GM21515 (cell line): ENCODE data around the gene ARID3B.
"Not testable (repeated sequence)": the region's sequence is repeated elsewhere in the genome, so short reads cannot be mapped to it uniquely, and the experiment has no call there.

Source experiments
- ATAC-seq: cut with Tn5 transposase; IDR thresholded peaks from one replicate; pipeline ENCODE4 v1.9.1; 2021; ENCODE audit not compliant: unreplicated experiment

ARID3B gene

DNA sequence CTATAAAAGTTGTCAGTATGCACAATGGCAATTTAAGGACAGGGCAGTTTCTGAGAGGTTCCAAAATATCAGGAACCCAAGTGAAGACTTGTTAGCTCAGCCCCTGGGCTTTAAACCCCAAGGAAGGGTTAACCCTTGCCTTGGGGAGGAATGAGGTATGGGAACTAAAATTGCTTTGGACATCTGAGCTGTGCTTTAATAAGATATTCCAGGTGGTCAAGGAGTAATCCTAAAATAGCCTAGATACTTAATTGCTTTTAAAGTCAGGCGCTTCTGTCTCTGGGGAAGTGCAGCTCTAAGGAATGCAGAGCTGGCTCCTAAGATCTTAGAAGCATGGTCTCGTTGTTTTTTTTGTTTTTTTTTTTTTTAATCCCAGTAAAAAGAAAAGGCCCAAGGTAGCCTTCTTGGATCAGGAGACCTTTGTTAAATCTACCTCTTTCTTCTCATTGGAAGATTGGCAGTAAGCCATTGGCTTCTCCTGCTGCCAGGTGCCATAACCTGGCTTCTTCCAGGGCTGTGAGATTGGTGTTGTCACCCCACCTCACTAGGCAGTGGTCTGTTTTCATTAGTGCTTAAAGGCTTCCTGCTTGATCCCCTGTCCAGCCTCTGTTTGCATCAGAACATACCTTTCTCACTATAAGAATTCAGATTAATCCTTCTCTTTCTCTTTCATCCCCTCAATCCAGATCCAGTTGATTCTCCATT lies 24.5 kb downstream of the ARID3B start:
- ATAC-seq: no peak

DNA sequence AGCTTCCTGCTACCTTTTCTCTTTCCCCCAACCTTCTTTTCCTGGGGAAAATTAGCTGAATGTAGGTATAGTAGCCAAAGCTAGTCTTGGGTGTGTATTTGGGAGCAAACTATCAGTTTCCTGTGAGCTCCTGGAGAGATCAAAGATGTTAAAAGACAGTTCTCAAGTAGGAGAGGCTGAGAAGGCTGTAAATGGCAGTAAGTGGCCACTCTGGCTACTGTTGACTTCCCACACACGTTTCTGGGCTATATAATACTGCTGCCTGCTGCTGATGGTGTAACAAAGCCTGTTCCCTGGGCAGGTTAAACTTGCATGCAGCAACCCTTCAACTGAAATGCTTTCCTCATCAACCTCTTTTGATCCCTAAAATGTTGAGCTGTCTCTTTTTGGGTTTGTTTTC lies 27.6 kb downstream of the ARID3B start:
- no peak for ATAC-seq

DNA sequence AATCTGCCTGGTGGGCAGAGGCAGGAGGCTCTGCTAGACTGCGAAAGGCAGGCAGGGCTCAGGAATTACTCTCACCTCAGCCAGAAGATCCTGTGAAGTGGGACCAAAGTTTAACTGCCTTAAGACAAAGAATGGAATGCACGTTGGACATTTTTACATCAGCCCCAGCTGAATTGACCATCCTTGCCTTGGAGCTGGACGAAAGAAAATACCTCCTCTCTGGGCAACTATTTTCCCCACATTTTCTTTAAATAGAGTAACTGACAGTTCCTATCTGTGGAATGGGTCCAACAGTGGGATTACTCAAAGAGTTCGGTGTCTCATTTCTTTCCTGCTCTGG lies 28.7 kb downstream of the ARID3B start:
- no peak for ATAC-seq

DNA sequence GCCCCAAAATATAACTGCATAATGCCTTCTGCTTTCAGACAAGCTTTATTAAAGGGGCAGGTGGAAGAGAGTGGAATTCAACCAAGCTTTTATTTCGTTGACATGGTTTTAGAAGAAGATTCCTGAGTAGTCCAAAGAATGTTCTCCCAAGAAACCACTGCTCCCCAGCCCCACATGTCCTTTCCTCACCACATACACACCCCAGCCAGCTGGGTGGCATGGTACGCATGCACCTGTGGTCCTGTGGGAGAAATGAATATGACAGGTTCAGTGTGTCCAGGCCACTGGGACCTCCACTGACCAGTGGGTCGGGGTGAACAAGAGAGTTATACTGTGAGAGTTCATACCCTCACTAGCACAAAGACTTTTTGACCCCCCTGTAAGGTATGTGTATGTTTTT lies 30.2 kb downstream of the ARID3B start:
- ATAC-seq: no peak

DNA sequence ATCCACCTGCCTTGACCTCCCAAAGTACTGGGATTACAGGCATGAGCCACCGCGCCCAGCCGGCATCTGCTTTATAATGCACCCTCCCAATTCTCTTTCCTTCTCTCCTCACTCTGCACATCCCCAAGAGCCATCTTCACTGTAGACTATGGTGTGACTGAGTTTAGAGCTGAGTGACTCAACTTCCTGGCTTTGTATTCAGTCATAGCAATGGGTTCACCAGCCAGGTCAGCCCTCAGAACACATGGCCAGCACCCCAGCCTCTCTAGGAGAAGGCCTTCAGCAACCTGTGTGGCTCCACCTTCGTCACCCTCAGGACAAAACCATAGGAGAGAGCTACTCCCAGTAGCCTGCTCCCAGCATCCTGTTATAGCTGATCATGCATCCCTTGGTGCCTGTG lies 33.0 kb downstream of the ARID3B start:
- no peak for ATAC-seq

DNA sequence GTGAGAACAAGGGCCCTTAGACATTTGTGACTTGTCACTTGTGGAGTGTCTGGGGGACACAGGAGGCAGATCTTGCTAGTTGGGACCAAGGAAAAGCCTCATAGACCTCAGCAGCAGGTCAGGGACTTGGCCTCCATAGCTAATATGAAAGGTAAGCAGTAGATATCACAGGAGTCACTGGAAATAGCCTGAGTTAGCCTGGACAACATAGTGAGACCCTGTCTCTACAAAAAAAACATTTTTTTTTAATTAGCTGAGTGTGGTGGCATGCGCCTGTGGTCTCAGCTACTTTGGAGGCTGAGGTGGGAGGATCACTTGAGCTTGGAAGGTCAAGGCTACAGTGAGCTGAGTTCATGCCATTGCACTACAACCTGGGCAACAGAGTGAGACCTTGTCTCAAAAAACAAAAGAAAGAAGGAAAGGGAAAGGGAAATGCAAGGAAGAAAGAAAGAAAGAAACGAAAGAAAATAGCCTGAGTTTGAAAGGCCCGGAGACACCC lies 37.5 kb downstream of the ARID3B start:
- no peak for ATAC-seq

DNA sequence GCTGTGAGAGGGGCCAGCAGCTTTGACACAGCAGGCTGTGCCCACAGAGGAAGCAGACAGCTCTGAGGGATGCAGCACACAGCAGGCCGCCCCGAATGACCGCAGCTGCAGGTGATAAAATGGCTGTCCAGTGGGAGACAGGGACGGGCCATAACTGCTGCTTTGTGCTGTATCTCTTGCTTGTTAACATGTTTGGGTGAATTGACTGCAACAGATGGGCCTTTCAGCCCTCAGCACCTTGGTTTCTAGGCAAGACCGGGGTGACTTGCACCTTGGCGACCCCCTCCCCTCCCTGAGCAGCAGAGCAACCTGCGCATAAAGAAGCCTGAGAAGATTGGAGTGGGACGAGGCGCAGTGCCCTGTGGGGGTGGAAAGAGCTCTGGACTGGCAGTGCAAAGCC lies 38.0 kb downstream of the ARID3B start:
- no peak for ATAC-seq

DNA sequence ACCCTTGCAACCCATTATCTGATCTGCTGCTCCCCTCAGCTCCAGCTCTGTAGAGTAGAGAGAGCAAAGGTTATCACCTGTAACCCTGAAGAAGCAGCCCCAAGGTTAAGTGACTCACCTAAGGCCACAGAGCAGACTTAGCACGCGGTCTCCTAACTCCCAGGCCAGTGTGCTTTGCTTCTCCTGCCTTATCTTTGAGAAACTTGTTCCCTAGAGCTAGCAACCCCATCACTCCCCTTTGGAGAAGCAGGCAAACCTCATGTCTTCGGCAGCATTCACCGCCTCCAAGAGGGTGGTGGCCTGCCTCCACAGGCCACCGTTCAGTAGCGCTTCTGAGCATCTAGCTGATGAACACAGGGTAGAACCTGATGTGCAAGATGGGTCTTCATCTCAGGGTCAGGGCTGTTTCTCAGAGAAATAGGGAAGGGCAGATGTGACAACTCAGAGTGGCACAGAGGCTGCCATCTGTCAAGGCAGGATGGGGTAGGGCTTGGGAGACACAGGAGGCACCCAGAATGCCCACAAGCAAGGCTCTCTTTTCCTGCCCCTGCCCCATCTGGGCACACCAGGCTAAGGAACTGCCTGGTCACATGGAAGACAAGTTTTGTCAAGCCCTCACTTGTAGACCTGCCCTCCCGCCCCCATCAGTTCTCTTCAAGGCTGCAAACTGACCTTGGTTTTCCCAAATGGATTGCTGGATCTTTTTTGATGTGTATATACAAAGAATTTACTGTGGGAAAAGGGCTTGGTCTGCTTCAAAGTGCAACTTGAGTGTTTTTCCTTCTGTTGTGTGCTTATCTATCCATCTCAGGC lies 39.7 kb downstream of the ARID3B start:
- no peak for ATAC-seq

DNA sequence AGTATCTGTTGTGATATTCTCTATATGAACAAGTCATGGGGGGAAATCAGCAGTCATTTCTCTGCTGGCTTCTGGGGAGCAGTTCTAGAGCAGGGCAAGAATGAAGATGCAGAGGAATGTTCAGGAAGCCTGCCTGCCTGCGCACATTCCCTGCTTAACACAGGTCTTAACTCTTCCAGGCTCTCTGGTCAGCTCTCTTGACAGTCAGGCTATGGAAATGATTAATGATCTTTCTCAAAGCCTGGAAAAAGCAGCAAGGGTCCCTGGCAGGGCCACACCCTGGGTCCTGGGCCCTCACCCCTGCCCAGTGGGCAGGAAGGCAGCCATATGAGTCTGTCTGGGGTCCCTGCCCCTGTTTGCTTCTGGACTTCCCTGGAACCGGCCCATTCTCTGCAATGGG lies 43.2 kb downstream of the ARID3B start:
- no peak for ATAC-seq

DNA sequence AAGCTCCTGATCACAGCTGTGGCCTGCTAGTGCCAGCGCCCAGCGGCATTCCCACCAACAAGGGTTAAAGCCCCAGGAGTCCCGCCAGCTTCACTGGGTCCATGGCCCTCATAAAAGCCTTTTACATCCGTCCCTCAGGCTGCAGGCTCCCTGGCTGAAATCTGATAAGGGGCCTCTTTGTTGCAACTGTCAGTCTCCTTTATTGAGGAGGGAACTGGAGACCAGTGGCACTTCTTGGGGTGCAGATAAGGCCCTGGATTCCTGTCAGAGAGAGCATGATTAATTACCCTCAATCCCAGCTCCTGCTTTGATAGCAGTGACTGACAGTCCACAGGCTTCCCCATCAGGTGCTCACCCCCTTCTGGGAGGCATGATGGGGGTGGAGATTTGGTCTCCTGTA lies 43.8 kb downstream of the ARID3B start:
- no peak for ATAC-seq

DNA sequence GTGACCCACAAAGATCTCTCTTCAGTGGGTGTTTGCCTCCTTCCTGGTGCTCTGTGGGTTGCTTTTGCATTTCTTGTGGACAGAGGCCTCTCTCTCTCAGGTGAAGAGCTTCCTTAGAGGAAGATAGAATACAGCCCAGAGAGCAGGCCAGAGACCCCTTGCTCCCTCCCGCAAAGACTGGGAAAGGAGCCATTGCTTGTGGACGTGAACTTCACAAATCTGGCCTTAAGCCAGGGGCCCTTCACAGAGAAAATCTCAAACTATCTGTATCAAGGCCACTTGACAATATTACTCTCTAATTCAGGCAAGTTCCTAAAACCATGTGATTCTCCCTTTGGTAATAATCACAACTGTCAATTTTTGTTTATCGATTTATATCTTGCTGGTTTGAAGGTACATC lies 44.2 kb downstream of the ARID3B start:
- no peak for ATAC-seq

DNA sequence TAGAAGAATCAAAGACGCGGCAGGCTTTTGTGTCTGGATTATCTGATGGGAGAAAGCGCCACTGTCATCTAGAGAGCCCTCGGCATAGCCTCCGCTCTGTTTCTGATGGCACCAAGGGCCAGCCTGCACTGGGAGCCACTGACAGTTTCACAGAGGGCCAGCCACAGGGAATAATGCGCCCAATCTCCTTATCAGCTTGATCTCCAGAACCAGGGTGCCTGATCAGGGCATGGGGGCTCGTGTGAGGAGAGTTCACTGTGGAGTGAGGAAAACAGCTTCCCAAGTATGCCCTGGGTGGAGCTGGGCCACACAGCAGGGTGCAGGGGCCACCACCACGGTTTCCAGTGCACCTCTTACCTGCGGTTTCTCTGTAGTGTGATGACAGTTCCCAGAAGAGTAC lies 44.8 kb downstream of the ARID3B start:
- ATAC-seq: no peak

DNA sequence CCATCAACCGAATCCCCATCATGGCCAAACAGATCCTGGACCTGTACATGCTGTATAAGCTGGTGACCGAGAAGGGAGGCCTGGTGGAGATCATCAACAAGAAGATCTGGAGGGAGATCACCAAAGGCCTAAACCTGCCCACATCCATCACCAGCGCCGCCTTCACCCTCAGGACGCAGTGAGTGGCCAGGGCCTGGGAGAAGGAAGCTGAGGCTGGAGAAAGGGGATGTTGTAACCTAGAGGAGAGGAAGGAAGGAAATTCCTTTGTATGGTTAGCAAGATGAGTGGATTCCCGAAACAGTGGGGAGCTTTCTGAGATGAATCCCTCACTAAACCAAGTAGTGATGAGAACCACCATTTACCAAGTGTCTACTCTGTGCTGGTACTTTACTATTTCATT lies 48.8 kb downstream of the ARID3B start:
- ATAC-seq: no peak

DNA sequence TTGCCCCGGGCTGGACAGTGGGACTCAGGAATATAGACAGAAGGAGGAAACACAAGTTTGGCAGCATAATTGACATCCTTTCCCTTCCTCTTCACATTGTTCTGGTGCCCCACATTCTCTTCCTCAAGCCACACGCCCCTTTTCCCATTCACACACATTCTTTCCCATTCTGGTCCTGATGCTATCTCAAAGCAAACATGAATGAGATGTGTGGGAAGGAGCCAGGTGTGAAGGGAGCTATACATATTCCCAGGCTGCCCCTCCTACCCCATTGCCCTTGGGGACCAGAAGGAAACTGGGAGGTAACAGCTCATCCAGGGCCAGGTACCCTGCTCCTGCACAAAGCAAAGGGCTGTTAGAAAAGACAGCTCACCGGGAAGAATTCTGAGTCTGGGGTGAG lies 51.2 kb downstream of the ARID3B start:
- no peak for ATAC-seq

DNA sequence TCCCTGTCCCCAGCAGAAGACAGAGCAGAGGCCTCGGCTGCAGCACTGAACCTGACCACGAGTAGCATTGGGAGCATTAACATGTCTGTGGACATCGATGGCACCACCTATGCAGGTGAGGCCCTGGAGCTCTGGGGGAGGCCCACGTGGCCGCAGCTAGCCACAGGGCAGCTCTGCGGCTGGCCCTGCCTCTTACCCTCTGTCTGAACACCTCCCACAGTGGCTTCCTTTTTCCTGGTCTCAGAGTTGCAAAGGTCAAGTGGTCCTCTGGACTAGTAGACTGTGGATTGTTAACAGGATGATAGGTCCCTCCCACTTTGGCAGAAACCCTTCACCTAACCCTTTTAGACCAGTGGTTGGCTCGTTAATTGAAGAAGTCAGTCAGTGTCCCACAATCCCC lies 52.1 kb downstream of the ARID3B start:
- no peak for ATAC-seq

DNA sequence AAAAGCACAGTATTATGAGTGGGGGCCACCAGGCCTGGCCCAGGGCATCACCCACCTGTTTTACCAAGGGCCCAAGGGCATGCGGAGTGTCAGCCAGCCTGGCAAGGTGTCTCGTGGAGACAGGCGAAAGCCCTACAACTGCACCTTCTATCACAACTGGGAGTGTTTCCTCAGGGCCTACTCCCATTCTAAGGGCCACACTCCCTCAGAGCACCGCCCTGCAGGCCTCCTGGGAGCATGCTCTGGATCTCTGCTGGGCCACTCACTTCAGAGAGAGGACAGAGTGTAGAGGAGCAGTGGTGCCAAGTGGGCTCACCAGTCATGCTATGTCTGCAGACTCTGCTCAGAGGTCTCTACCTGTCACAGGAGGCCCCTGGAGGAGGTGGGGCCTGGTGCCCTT lies 53.4 kb downstream of the ARID3B start:
- no peak for ATAC-seq

DNA sequence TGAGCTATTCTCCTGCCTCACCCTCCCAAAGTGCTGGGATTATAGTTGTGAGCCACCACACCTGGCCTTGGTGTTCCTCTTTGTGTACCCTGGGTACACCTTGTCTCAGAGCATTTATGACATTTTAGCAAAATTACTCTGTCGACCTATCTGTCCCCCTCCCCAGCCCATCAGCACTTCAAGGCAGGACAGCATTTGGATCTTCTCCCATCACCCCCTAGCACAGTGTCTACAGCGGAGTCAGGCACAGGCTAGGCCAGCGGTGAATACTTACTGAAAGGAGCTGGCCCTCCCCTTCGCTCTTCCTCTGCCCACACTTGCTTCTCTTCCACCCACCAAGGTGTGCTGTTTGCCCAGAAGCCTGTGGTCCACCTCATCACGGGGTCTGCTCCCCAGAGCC lies 54.3 kb downstream of the ARID3B start:
- ATAC-seq: no peak

DNA sequence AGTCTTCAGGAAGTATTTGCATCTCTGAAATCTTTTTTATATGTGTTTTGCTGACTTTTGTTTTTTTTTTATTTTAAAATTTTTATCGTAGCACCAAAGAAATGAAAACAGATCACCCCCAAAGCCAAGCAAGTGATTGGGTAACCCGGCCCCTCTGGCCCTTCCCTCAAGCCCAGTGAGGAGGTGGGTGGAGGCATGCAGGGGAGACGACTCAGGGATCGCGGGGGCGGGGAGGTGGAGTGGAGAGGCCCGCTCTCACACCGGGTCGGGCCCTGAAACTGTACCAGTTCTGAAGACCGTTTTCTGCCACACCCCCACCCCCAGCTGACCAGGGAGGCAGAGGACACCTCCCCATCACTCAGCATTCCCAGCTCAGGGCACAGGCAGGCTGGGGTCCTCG lies 55.7 kb downstream of the ARID3B start:
- not testable (repeated sequence) for ATAC-seq

DNA sequence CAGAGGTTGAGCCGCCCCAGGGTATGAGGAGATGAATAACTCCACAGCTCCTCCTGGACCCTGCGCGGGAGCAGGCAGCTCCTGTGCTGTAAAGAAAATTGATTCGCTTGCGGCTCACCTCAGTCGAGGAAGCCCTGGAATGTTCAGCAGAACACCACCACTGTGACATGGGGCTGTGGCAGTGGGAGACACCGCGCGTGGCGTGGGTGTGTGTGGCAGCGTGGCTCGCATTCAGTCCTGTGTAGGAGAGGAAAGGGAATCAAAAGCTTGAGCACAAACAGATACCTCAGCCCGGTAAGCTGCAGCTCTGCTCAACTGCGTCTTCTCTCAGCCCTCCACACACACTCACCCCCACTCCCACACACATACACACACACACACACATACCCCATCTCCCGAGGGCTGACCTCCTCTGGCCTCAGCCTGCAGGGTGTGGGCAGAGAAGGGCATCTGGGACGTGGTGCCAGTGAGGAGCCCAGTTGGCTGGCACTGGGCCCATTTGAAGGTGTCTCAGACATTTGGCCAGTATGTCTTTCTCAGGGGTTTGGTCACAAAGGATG lies 56.2 kb downstream of the ARID3B start:
- ATAC-seq: not testable (repeated sequence)

DNA sequence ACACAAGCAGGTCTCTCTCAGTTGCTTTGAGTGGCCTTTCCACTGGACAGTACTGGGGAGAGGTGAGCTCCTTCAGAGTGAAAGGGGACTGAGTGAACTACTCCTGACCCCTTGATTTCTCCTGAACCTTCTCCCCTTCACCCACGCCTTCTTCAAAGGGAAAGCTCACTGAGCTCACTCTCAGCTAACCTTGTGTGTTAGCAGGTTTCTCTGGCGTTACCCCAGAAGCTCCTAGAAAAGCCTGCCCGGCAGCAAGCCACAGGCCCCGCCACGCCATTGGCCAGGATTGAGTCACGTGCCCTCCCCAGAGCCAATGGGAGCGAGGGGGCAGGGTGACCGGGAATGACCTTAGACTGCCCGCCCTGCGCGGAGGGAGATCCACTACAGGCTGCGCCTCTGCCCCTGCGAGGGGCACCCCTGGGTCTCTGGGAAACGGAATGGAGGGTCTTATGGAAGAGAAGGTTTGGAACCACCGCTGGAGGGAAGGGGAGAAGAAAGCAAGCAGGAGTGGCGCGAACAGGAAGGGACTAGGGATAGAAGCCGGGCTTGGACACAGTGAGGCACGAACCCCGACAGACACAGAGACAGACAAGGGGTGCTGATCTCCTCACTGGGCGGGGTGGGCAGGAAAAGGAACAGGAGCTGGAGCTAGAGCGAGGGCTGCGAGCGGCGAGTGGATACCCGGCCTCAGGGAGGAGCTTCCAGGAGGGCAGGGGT lies 57.3 kb downstream of the ARID3B start:
- ATAC-seq: peak; percentile 90

DNA sequence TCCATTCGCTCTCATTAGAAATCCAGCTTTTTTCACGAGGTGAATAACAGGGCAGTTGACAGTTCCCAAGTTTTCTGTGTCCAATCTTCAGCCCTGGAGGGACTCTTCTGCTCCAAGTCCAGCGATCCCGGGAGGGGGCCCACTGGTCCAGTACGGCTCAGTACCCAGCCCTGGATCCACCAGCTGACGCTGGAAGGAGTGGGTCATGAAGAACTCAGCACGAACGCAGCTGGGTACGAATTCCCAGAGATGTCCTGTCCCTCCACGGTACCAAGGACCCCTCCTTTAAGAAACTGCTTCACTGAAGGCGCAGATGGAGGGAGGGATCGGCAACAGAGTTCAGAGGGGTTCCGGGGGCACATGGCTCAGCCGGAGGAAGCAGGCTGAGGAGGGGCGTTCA lies 58.1 kb downstream of the ARID3B start:
- no peak for ATAC-seq
